Left lobe of liver (tissue), 2 donors: ENCODE results near the gene P2RX6. TPM values are rescaled to one million over a fixed set of nuclear protein-coding genes. Genes with fewer than 3 reads are reported as not detected.
"Not testable (repeated sequence)": the region's sequence is repeated elsewhere in the genome, so short reads cannot be mapped to it uniquely, and the experiment has no call there.

ENCODE experiments used
- ATAC-seq: fragments of 200-7000 bp; cut with Tn5 transposase; one replicate; pipeline ENCODE4 v1.9.1; 2020; ENCODE audit warnings: mild to moderate bottlenecking, moderate library complexity
- DNase-seq: peaks from one replicate; pipeline ENCODE4 v3.0.0-alpha.2; 2020; ENCODE audit warnings: low spot score
- total RNA-seq: library from RNA; stranded (reverse); gene quantifications from one replicate; pipeline ENCODE4 v1.2.1, GENCODE V29; 2021
- donor health status: DM: no; HTN: no; CAD: no; lungs with moderate emphysema.
- donor health status: DM: no; HTN: yes; CAD: no.

The P2RX6 gene
- total RNA-seq, 1 donor from 2014 or later = 0.28 TPM

DNA sequence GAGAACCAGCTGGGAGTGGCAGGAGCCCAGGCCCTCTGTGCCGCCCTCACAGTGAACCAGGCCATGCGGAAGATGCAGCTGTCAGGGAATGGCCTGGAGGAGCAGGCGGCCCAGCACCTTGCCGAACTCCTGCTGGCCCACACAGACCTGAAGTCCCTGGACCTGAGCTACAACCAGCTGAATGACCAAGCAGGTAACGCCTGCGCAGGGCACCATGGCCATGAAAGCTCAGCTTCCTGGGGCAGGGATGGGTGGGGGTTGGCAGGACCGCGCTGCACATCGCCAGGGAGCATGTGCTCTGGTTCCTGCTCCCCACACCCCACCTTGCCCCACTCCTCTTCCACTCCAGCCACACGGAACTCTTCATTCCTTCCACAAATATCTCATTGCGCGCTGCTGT lies 34.0 kb downstream of the P2RX6 start:
- DNase-seq, ATAC-seq: not testable (repeated sequence)

DNA sequence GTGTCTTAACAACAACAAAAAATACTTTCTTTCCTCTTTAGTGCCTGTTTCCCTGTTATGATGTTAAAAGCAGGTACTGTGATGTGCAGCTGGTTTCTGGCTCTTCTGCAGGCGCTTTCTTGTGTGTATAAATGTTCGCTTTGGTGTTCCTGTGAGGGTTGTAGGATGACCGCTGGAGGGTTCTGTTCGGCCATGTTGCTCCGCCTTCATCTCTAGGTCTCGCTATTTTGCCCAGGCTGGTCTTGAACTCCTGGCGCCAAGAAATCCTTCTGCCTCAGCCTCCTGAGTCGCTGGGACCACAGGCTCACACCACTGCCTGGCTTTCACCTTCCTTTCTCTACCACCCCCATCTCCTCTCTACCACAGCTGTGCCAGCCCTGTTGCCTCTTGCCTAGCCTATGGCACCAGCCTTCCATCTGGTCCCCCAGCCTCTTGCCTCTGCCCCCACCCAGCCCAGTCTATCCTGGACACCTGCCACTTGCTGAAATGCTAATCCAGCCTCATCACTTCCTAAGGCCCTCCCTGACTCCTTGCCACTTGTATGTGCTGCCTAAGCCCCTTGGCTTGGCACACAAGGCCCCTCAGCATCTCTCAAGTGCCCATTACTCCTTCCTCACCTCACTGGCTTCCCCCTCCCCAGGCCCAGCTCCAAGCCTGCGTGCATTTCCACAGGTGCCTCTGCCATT lies 36.3 kb downstream of the P2RX6 start:
- ATAC-seq (no peak), DNase-seq (no peak)

DNA sequence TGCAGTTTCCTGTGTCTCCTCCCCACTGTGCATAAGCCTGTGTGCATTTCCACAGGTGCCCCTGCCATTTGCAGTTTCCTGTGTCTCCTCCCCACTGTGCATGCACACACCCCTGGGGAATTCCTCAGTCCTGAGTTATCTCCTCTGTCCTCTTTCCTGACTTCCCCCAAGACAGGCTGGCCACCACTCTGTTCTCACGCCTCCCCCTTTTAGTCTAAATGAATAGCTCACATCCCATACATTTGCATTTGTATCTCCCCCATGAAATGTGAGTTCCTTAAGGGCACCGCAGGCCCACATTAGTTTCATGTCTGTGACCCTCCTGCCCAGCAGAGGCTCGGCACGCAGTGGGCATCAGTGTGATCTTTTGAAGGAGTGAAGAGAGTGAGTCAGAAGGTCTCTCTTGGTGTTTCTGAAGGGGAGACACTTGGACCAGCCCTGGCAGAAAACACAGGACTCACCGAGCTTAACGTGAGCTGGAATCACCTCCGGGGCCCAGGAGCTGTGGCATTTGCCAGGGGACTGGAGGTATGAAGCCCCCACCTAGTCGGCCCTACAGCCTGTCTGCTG lies 37.0 kb downstream of the P2RX6 start:
- no peak for DNase-seq
- no peak for ATAC-seq

DNA sequence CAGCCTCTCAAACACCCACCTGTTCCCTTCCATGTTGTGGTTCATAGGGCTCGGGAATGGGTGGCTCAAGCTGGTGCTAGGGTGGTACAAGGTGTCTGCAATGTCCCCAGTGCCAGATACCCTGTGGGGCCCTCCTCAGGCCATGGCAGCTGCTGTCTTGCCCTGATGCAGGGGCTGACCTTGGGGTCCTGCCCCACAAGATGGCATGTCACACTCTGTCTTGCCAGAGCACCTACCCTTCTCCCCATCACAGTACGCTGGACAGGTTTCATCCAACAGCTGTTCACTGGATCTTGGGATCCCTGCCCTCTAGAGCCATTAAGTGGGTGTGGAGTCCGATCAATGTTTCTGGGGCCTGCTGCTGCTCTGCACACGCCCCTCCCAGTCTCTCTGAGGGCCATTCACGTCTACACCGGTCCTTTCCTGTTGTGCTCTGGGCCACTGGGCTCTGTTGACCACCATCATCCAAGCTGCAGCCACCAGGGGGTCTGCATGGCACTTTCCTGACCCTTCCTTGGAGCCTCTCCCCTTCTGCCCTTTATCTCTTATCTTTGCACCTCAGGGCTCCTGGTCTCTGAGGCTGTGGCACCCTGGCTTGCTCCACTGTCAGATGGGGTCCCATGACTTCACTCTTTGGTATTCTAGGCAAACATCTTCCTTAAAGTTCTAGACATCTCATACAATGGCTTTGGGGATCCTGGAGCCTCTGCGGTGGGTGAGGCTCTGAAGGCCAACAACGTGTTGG lies 37.9 kb downstream of the P2RX6 start:
- DNase-seq = no peak
- ATAC-seq = no peak

DNA sequence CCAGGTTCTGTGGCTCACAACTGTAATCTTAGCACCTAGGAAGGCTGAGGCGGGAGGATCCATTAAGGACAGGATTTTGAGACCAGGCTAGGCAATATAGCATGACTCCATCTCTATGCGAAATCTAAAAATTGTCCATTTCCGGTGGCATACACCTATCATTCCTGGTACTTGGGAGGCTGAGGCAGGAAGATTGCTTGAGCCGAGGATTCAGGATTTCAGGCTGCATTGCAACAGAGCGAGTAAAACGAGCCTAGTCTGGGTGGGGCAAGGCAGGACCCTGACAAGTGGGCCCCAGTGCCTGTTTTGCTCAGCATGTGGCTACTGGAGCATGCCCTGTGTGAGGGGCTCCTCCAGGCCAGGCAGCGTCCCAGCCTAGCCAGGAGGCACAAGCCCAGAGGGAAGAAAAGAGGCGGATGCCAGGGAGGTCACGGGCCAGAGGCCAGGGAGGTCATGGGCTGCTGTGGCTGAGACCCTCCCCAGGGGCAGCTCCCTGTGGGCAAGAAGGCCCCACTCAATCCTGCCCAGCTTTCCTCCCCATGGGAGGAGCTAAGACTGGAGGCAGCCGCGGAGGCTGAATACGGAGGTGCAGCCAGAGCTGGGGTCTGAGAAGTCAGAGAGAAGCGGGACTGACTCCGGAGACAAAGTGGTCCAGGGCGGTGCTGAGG lies 39.2 kb downstream of the P2RX6 start:
- DNase-seq (no peak), ATAC-seq (no peak)

DNA sequence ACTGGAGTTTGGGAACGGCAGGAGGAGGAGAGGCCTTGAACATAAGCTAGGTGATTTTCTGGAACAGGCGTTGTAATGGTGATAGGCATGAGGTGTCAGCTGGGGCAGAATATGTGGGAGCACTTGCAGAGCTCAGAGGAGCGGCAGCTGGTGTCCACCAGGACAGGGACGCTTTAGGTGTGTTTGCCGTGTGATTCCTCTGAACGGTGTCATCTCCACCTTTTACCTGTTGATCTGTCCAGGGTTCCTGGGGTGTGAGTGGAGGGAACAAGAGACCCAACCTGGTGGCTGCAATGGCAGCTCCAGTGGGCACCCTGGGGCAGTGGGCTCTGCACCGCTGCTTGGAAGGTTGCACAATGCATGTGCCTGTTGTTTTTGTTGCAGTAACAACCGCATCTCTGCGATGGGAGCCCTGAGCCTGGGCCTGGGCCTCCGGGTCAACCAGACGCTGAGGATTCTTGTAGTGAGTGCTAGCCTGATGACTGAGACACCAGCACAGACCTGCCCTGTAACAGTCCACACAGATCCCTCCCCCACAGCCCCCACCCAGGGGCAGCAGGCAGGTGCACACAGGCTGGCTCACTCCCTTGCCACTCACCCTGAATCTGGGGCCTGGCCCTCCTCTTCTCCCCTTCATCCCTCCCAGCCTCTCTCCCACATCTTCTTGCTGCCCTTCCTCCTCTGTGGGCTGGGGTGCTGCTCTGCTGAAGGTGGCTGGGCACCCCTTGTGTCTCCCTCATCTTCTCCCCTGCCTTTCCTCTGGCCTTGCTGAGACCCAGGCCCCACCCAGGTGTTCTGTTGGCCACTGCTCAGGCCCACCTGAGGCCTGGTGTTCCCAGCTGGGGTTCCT lies 40.0 kb downstream of the P2RX6 start:
- DNase-seq (no peak), ATAC-seq (no peak)

DNA sequence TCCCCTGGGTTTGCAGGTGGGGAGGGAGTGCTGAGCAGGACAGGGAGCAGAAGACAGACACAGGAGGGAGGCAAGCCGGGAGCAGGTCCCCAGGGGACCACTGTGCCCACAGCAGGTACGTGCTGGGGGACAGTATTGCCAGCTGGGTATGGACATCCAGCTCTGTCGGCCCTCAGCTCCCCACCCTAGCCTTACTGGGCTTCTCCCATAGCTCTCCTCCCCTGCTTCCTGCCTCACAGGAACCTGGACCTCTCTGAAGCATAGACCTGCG lies 40.5 kb downstream of the P2RX6 start:
- ATAC-seq = no peak

DNA sequence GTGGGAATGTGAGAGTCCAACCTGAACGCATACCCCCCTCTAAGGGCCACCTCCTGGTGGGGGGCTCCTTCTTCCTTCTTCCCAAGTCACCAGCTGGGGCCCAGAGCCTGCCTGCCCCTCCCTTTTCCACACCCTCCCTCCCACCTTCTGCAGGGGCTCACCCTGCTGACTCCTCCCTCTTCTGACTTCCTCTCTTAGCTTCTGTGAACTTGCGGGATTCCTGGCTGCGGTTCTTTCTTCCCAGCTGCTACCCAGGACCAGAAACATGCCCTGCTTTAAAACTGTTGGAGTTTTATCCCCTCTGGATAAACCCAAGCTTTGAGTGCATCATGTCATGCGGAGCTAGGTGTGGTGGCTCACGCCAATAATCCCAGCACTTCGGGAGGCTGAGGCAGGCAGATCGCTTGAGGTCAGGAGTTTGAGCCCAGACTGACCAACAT lies 40.9 kb downstream of the P2RX6 start:
- no peak for ATAC-seq
- no peak for DNase-seq

More for the DNA sequence above, 40.5 kb downstream of the P2RX6 start:
- no peak for DNase-seq

DNA sequence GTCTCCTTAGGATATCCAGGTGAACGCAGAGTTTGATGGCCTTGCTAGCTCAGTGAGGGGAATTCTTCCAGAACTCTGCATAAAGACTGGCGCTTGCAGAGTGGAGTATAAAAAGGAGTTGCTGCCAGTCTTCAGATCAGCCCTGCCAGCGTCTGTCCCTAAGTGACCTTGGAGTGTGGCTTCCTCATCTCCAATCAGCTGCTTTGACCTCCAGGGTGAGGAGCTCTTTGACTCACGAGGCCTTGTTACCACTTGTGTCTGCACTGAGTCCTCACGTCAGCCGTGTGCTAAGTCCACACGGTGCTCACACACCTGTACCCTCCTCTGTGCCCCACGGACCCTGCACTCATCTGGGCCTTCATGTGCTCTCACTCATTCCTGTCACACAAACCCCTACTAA lies 45.4 kb downstream of the P2RX6 start:
- DNase-seq, ATAC-seq: not testable (repeated sequence)

DNA sequence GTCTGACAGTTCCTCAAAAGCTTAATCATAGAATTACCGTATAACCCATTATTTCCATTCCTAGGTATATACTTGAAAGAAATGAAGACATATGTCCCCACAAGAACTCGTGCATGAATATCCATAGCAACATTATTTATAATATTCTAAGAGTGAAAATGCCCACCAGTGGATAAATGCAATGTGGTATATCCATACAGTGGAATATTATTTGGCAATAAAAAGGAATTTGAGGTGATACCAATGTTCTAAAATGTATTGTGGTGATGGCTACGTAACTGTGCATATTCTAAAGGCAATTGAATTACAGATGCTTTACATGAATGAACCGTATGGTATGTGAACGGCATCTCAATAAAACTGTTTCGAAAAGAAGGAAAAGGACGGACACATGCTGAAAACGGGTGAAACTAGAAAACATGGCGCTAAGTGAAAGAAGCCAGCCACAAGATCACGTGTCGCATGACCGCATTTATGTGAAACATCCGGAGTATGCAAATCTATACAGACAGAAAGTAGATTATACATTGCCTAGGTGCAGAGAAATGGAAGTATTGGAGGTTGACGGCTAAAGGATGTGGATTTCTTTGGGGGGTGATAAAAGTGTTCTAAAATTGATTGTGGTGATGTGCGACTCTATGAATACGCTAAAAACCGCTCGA lies 46.8 kb downstream of the P2RX6 start:
- DNase-seq, ATAC-seq: not testable (repeated sequence)

DNA sequence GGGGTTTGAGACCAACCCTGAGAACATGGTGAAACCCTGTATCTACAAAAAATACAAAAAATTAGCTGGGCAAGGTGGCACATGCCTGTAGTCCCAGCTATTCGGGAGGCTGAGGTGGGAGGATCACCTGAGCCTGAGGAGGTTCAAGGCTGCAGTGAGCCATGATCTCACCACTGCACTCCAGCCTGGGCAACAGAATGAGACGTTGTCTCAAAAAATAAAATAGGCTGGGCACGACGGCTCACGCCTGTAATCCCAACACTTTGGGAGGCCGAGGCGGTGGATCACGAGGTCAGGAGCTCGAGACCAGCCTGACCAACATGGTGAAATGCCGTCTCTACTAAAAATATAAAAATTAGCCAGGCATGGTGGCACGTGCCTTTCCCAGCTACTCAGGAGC lies 49.5 kb downstream of the P2RX6 start:
- not testable (repeated sequence) for DNase-seq, ATAC-seq

DNA sequence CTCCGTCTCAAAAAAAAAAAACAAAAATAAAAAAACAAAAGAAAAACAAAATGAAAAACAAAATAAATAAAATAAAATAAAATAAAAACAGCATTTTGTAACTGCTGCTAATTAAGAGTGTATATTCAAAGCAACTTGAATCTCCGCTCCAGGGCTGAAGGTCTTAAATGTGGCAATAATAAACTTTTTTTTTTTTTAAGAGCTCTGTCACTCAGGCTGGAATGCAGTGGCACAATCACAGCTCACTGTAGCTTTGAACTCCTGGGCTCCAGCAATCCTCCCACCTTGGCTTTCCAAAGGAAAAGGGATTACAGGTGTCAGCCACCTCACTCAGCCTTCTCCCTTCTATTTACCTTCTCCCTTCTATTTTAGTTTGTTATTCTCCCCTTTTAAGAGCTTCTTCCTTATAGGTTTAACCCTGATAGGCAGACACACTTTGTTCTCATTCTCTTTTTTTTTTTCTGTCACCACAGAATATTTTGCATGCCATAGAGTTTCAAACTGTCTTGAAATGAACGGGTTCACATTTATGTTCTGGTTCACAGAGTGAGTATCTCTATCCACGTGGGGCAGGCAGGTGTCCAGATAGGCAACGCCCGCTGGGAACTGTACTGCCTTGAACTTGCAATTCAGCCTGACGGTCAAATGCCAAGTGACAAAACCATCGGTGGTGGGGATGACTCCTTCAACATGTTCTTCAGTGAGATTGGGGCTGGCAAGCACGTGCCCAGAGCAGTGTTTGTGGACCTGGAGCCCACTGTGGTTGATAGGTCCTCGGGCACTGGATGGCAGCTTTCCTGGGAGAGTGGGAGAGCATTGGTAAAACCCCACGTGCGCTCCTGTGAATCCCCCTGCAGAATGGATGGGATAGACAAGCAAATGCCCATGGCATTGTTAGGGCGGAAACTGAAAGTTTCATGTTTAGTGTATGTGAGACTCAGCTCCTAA lies 50.2 kb downstream of the P2RX6 start:
- DNase-seq (no peak), ATAC-seq (peak; percentile 31)

DNA sequence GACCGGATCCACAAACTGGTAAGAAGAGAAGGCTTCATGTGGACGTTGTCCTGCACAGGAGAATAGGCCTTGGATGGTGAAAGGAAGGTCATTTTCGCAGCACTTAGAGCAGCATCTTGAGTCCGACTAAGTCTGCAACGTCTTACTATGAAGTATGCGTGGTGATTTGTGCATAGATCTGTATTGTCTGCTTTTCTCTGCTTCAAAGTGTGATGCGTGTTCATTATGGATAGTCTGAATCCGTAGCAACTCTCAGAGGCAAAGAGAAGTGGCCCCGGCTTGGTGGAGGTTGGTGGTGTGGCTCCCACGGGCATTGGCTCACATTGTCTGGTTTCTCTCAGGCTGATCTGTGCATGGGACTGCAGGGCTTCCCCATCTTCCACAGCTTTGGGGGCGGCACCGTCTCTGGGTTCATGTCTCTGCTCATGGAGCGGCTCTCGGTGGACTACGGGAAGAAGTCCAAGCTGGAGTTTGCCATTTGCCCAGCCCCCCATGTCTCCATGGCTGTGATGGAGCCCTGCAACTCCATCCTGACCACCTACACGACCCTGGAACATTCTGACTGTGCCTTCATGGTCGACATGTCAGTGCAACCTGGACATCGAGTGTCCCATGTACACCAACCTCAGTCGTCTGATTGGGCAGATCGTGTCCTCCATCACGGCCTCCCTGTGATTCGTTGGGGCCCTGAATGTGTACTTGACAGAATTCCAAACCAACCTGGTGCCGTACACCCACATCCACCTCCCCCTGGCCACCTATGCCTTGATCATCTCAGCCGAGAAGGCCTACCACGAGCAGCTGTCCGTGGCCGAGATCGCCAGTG lies 52.3 kb downstream of the P2RX6 start:
- DNase-seq (no peak), ATAC-seq (no peak)

DNA sequence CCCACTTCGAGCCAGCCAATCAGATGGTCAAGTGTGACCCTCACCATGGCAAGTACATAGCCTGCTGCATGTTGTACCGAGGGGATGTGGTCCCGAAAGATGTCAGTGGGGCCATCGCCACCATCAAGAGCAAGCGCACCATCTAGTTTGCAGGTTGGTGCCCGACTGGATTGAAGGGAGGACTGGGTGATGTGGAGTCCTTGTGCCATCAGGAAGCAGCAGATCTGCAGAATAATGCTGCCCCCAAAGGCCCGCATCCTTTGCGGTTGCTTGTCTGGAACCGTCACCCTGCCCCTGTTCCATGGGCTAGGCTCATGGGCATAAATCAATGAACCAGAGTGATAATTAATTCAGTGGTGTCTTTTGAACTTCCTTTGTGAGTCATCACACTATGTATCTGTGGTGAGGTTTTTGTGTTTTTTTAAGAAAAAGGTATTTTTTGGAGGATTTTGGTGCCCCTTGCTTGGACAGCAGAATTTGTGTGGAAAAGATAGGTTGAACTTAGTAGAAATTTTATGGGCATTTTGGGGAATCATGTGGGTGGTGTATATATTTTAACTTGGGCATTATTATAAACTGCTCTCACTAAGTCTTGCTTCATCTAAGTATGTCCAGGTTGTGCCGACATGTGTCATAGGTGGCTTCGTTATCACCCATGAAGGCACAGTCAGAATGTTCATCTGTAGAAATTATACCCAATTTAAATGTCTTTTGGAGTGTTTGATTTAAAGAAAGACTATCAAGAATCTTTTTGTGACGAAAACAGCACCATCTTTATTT lies 53.1 kb downstream of the P2RX6 start:
- DNase-seq (no peak), ATAC-seq (no peak)

DNA sequence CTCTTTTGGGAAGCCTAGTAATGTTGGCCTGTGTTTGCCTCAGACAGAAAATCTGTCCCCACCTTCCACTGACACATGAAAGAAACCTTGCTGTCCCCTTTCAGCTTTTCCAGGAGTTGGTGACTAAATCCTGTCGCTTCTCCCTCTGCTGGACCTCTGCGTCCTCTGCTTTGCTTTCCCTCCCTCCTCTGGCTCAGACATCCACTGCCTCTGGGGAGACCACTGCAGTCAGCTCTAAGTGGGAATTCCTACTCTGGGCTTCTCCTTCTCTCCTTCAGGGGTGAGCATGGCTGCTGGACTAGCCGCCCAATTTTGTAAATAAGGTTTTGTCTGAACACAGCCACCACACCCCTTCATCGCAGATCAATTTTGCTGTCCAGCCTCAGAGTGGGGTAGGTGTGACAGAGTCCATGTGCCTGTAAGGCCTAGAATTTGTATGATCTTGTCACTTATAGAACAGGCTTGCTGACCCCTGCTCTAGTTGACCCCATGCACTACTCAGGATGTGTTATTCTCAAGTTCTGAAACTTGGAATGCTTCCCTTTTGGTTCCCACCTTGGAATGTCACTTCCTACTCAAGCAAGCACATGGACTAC lies 53.8 kb downstream of the P2RX6 start:
- ATAC-seq = no peak

DNA sequence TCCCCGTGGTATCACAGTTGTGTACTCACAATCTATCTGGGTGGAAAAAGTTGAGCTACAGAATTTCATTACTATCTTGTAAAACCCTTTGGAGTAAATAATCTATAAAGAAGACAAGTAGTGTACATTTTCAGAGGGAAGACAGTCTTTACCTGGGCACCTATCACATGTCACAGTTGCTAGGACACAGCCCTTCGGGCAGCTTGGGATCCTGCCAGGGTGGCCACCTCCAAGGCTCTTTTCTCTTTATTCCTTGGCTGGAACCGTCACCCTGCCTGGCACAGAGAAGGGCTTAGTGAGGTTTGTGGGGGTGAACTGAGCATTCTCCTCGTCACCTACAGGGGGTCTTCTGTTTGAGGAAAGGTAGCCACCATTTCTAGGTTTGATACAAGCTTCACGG lies 54.4 kb downstream of the P2RX6 start:
- ATAC-seq (no peak), DNase-seq (no peak)

More for the DNA sequence above, 53.8 kb downstream of the P2RX6 start:
- DNase-seq = no peak
